Measurements from ENCODE around the gene ZNF784.

- TF ChIP-seq CTCF (IDR thresholded peaks at IDR 0.05; ENCODE audit: extremely low read depth in 1 of 2, insufficient read depth in 1 of 2, low read depth in 1 of 2, low read length in 2 of 2) (no peak), JUN (IDR thresholded peaks at IDR 0.05; ENCODE audit: borderline replicate concordance, insufficient read depth, insufficient read length, low read depth) (no peak), POLR2A (IDR thresholded peaks at IDR 0.05; ENCODE audit: low read depth, low read length) (no peak), MAX (IDR thresholded peaks at IDR 0.05; ENCODE audit: insufficient read depth, insufficient read length) (no peak), EZH2 (IDR thresholded peaks at IDR 0.05; ENCODE audit: borderline replicate concordance, low read depth, low read length, severe bottlenecking) (no peak)
These were observed 12.4 kb upstream of the ZNF784 start for GRCh38 chr19:55636723-55637122.

All from endothelial cell of umbilical vein (primary cell).